Sciatic nerve (tissue), 2 donors: ENCODE measurements around the gene TTC7B. TPM values are rescaled to one million over a fixed set of nuclear protein-coding genes. Genes with fewer than 3 reads are reported as not detected.

Experiments used
- ATAC-seq: fragments of 200-7000 bp; cut with Tn5 transposase; one replicate; pipeline ENCODE4 v1.9.1; 2020; ENCODE audit warnings: mild to moderate bottlenecking, moderate library complexity
- DNase-seq: peaks from one replicate; pipeline ENCODE4 v3.0.0-alpha.2; 2020; ENCODE audit warnings: low spot score
- intact Hi-C: fragments of 100-400 bp; cut with DNase I; formaldehyde crosslinking; loops from one replicate; pipeline ENCODE4 v1.14.2; 2022
- total RNA-seq: library from RNA; stranded (reverse); fragmentation: NEBNext Ultra II Directional; extraction: Animal tissue kit (Norgen Biotek cat#: 25700); gene quantifications from one replicate; pipeline ENCODE4 v1.2.1, GENCODE V29; 2021
- donor health status: DM: no; HTN: no; CAD: no.
- donor health status: DM: no; HTN: no; CAD: no.

Gene TTC7B
- total RNA-seq, 1 donor from 2014 or later: 41.4 TPM

GRCh38 chr14:90782892-90783291, 33.3 kb downstream of the TTC7B start:
- no peak for DNase-seq
- ATAC-seq: no peak
- intact Hi-C loops: no loop called here

- DNase-seq: no peak
- intact Hi-C loops: no loop called here
- ATAC-seq: no peak
Observed at GRCh38 chr14:90781876-90782275, 34.4 kb downstream of the TTC7B start.

- intact Hi-C loops: no loop called here
- DNase-seq (no peak), ATAC-seq (no peak)
Observed at GRCh38 chr14:90781344-90781761, 34.9 kb downstream of the TTC7B start.

- ATAC-seq (no peak), DNase-seq (no peak)
- intact Hi-C loops: no loop called here
Observed at GRCh38 chr14:90780519-90780918, 35.7 kb downstream of the TTC7B start.

GRCh38 chr14:90778571-90779255, 37.5 kb downstream of the TTC7B start:
- intact Hi-C loops: no loop called here
- DNase-seq (no peak), ATAC-seq (no peak)

GRCh38 chr14:90777830-90778485, 38.3 kb downstream of the TTC7B start:
- DNase-seq (no peak), ATAC-seq (no peak)
- intact Hi-C loops: no loop called here

- no peak for ATAC-seq
- DNase-seq: no peak
Observed at GRCh38 chr14:90777358-90777757, 38.9 kb downstream of the TTC7B start.

GRCh38 chr14:90775441-90775840, 40.8 kb downstream of the TTC7B start:
- intact Hi-C loops: no loop called here
- no peak for DNase-seq
- no peak for ATAC-seq

More at GRCh38 chr14:90777358-90777757, 38.9 kb downstream of the TTC7B start:
- intact Hi-C loops: no loop called here

- ATAC-seq (no peak), DNase-seq (no peak)
- intact Hi-C loops: no loop called here
Observed at GRCh38 chr14:90774316-90774715, 41.9 kb downstream of the TTC7B start.

- intact Hi-C loops: no loop called here
- ATAC-seq: no peak
Observed at GRCh38 chr14:90773705-90774104, 42.5 kb downstream of the TTC7B start.

GRCh38 chr14:90773196-90773486, 43.1 kb downstream of the TTC7B start:
- ATAC-seq: no peak
- no peak for DNase-seq
- intact Hi-C loops: no loop called here

More at GRCh38 chr14:90773705-90774104, 42.5 kb downstream of the TTC7B start:
- DNase-seq: no peak

GRCh38 chr14:90767899-90768298, 48.3 kb downstream of the TTC7B start:
- no peak for DNase-seq
- intact Hi-C loops: no loop called here
- ATAC-seq: no peak

GRCh38 chr14:90760591-90761316, 55.5 kb downstream of the TTC7B start:
- ATAC-seq: no peak
- intact Hi-C loops: no loop called here
- no peak for DNase-seq

GRCh38 chr14:90760078-90760444, 56.2 kb downstream of the TTC7B start:
- DNase-seq (no peak), ATAC-seq (no peak)
- intact Hi-C loops: no loop called here

GRCh38 chr14:90759370-90760077, 56.7 kb downstream of the TTC7B start:
- intact Hi-C loops: no loop called here
- ATAC-seq: peak; percentile 3
- DNase-seq: no peak

- peak; percentile 84 for DNase-seq
- ATAC-seq: peak; percentile 88
- intact Hi-C loops: no loop called here
Observed at GRCh38 chr14:90758959-90759358, 57.3 kb downstream of the TTC7B start.

- intact Hi-C loops: no loop called here
- ATAC-seq (peak; percentile 94), DNase-seq (peak; percentile 94)
Observed at GRCh38 chr14:90758028-90758889, 58.0 kb downstream of the TTC7B start.

GRCh38 chr14:90757452-90757851, 58.8 kb downstream of the TTC7B start:
- intact Hi-C loops: no loop called here
- ATAC-seq: no peak
- DNase-seq: no peak
